WERI-Rb-1 (cell line): ENCODE measurements around the gene TBATA.

Experiments
- DNase-seq: peaks from one replicate; pipeline ENCODE4 v3.0.0-alpha.2; 2020
- H3K27ac ChIP-seq: fragments of 250-450 bp; sonication (Bioruptor Pico); 2 replicates; pipeline ENCODE4 v1.5.1; 2020; ENCODE audit warnings: mild to moderate bottlenecking, moderate library complexity
- H3K27me3 ChIP-seq: fragments of 250-450 bp; sonication (Bioruptor Pico); 2 replicates; pipeline ENCODE4 v1.5.1; 2021; ENCODE audit warnings: mild to moderate bottlenecking, low read depth, moderate library complexity; ENCODE audit not compliant: insufficient read depth, severe bottlenecking
- H3K36me3 ChIP-seq: fragments of 250-450 bp; sonication (Bioruptor Pico); 2 replicates; pipeline ENCODE4 v1.5.1; 2020; ENCODE audit warnings: mild to moderate bottlenecking, moderate library complexity
- H3K4me3 ChIP-seq: 2 replicates; pipeline ENCODE4 v1.5.1; 2011; ENCODE audit warnings: low read depth, mild to moderate bottlenecking, control low read depth, low read length
- H3K9me3 ChIP-seq: fragments of 250-450 bp; sonication (Bioruptor Pico); 2 replicates; pipeline ENCODE4 v1.5.1; 2021; ENCODE audit warnings: mild to moderate bottlenecking, moderate library complexity; ENCODE audit not compliant: severe bottlenecking
- CTCF ChIP-seq: IDR thresholded peaks from 2 replicates; pipeline ENCODE4 v1.5.1; 2011; ENCODE audit warnings: low read depth, mild to moderate bottlenecking, control low read depth, inconsistent platforms, low read length

Gene TBATA

GRCh38 chr10:70775679-70776454 lies 9.3 kb downstream of the TBATA start:
- Histone ChIP-seq H3K4me3 (no peak overlapping the region), H3K36me3 (no peaks in the 10 kb centered on the region), H3K27ac (no peak overlapping the region), H3K9me3 (no peaks in the 10 kb centered on the region), H3K27me3 (no peaks in the 10 kb centered on the region)
- TF ChIP-seq CTCF, result no peak
- DNase-seq, result no peak

DNA sequence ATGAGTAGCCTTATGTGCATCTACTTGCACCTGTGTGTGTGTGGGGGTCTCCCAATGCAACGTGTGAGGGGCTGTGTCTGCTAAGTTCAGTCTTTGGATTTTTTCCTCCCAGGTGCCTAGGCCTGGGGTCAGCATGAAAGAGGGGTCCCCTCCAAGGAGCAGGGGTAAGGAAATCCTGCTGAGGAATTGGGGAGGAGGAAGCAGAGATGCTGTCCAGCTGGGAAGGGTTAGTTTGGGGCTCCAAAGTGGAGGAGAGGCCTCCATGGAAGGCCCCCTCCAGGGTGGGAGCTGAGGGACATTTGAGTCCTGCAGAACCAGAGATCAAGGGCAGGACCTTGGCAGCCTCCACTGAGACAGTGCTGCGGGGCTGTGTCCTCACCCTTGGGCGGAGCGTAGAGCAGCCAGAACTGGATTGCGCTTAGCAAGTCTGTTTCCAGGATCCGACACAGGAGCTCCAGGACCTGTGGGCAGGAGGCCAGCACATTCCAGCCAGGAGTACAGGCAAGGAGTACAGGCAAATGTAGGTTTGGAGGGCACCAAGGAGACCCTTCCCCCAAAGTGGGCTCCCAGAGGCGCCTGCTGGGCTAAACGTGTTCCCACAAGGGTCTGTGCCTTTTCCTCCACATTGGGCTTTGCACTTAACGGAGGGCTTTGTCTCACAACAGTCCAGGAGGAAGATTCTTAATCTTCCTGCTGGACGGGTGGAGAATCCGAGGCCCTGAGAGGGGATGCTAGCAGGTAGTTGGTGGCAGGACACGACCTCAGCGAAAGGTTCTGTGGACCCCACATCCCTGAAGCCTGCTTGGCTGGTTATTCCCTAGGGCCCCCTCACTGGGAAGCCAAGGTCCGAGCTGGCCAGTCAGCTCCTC lies 10.1 kb downstream of the TBATA start:
- H3K27me3 ChIP-seq, result no peaks in the 10 kb centered on the region
- TF ChIP-seq CTCF, result no peak
- H3K27ac ChIP-seq, result no peak overlapping the region
- H3K9me3 ChIP-seq, result no peaks in the 10 kb centered on the region
- no peaks in the 10 kb centered on the region for H3K36me3 ChIP-seq
- H3K4me3 ChIP-seq, result no peak overlapping the region
- DNase-seq, result no peak

- no peak overlapping the region for H3K27ac ChIP-seq
- H3K9me3 ChIP-seq, result no peaks in the 10 kb centered on the region
- no peak for DNase-seq
- H3K36me3 ChIP-seq, result no peaks in the 10 kb centered on the region
- TF ChIP-seq CTCF, result no peak
- no peak overlapping the region for H3K4me3 ChIP-seq
- H3K27me3 ChIP-seq, result no peaks in the 10 kb centered on the region
Measured at GRCh38 chr10:70773965-70774809, 11.0 kb downstream of the TBATA start.

GRCh38 chr10:70773461-70773860 lies 11.7 kb downstream of the TBATA start:
- no peak for TF ChIP-seq CTCF
- Histone ChIP-seq H3K27me3 (no peaks in the 10 kb centered on the region), H3K9me3 (no peaks in the 10 kb centered on the region), H3K36me3 (no peaks in the 10 kb centered on the region), H3K4me3 (no peak overlapping the region), H3K27ac (no peak overlapping the region)
- DNase-seq, result no peak

DNA sequence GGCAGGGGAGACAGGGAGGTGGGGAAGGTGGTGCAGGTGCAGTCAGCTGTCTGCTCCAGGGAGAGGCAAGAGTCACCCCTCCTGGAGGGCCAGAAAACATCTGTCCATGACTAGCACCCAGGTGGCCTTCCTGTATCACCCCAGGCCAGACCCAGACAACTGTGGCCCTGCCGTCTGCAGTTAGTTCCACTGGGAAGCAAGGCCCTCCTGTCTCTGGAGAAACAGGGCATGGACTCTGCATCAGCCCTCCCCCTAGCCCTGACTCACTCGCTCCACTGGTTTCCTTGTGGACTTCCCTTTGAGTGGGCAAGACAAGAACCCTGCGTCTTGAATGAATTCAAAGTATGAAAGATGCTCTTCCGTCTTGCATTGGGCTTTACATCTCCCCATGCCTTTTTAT lies 12.6 kb downstream of the TBATA start:
- no peak overlapping the region for H3K4me3 ChIP-seq
- no peaks in the 10 kb centered on the region for H3K36me3 ChIP-seq
- no peaks in the 10 kb centered on the region for H3K27me3 ChIP-seq
- H3K9me3 ChIP-seq, result no peaks in the 10 kb centered on the region
- no peak for DNase-seq
- no peak for TF ChIP-seq CTCF
- H3K27ac ChIP-seq, result no peak overlapping the region
